Upper lobe of left lung (tissue), 6 donors: ENCODE data around the gene MTMR11. TPM values are rescaled to one million over a fixed set of nuclear protein-coding genes. Genes with fewer than 3 reads are reported as not detected.

ENCODE experiments used
- ATAC-seq, 2 donors: fragments of 200-7000 bp; cut with Tn5 transposase; one replicate each; pipeline ENCODE4 v1.9.1; 2022; ENCODE audit warnings: mild to moderate bottlenecking in 2 of 2, moderate library complexity in 2 of 2; ENCODE audit not compliant: low FRiP score in 2 of 2
- DNase-seq, 2 donors: peaks; one replicate each; pipeline ENCODE4 v3.0.0-alpha.2; 2019 to 2020
- H3K27ac ChIP-seq, 4 donors: fragments of 200-600 bp; sonication (generic); one replicate each; pipeline ENCODE4 v1.5.1; 2016 to 2019
- H3K27me3 ChIP-seq, 4 donors: fragments of 200-600 bp; sonication (generic); one replicate each; pipeline ENCODE4 v1.5.1; 2017 to 2019
- H3K36me3 ChIP-seq, 4 donors: fragments of 200-600 bp; sonication (generic); one replicate each; pipeline ENCODE4 v1.5.1; 2016 to 2019
- H3K4me1 ChIP-seq, 4 donors: fragments of 200-600 bp; sonication (generic); one replicate each; pipeline ENCODE4 v1.5.1; 2018 to 2019
- H3K4me3 ChIP-seq, 4 donors: fragments of 200-600 bp; sonication (generic); one replicate each; pipeline ENCODE4 v1.5.1; 2017 to 2019; ENCODE audit warnings: mild to moderate bottlenecking in 2 of 4, moderate library complexity in 1 of 4
- H3K9me3 ChIP-seq, 4 donors: fragments of 200-600 bp; sonication (generic); one replicate each; pipeline ENCODE4 v1.5.1; 2018 to 2019
- EP300 ChIP-seq, 4 donors: sonication (generic); formaldehyde crosslinking; IDR thresholded peaks; one replicate each; pipeline ENCODE4 v1.5.1; 2017; ENCODE audit warnings: antibody characterized with exemption in 4 of 4, control low read depth in 2 of 4
- POLR2A ChIP-seq, 4 donors: fragments of 450-650 bp; IDR thresholded peaks; one replicate each; pipeline ENCODE4 v1.5.1; 2016 to 2017; ENCODE audit warnings: antibody characterized with exemption in 4 of 4, mild to moderate bottlenecking in 2 of 4
- POLR2AphosphoS5 ChIP-seq, 2 donors: sonication (generic); formaldehyde crosslinking; IDR thresholded peaks; one replicate each; pipeline ENCODE4 v1.5.1; 2017; ENCODE audit warnings: antibody characterized with exemption in 2 of 2
- WGBS, 2 donors: methylation state at CpG; one replicate each; pipeline ENCODE4 v1.1.5; 2017 to 2018; 5-methylcytosine and 5-hydroxymethylcytosine counted together
- total RNA-seq, 6 donors: library from RNA; depleted of rRNA in 4 of 6; stranded (reverse); fragments of >200 nt in 4 of 6; gene quantifications; one replicate each; pipeline versions ENCODE4 v1.1.0 to v1.2.1, GENCODE V29; 2016 to 2021
- TF ChIP-seq, protein P1 (sequence below), 6 experiments: fragments of 450-650 bp in 4 of 6; fragments of 200-600 bp in 2 of 6; sonication (generic) in 2 of 6; IDR thresholded peaks; one replicate each; pipeline ENCODE4 v1.5.1; 2016 to 2019; ENCODE audit warnings: antibody characterized with exemption in 6 of 6
- donor health status: DM: no; HTN: no; CAD: no; lungs with moderate emphysema.
- donor health status: DM: no; HTN: yes; CAD: no; lungs with severe emphysema.

The MTMR11 gene
- total RNA-seq, 6 donors from 2014 or later = 5.9 to 19.9 (median 13.6) TPM

DNA sequence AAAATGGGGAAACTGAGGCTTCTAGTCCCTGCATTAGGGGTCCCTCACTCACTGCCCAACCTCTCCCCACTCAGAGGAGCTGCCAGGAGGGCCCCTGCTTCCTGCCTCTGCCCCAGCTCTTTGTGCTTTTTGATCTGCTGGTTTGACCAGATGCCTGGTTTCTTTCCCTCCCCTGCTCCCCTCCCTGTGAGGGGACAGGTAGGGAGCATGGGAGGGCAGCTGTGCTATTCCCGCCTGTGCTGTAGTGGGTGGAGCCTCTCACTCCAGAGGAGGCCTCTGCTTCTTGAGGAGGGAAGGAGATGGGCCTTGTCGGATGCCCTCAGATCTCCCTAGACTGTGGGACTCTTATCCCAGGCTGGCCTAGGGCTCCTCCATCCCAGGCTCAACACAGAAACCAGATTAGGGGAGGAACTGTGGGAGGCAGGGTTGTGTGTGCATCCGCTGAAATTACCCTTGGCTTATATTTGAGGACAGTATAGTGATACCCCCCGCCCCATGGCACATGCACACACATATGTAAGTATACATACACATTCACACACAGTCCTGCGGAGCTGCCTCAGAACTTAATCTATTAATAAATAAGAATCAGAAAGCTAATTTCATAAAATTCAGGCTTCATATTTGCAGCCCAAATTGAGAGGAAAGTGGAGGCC, 32.7 kb downstream of the MTMR11 start:
- H3K9me3 ChIP-seq = no peaks in the 10 kb centered on the region
- H3K27ac ChIP-seq = no peak overlapping the region
- DNase-seq = no peak
- H3K4me3 ChIP-seq = no peak overlapping the region
- 89 to 100% methylated on average over 4 to 5 of the region's 5 CpGs for WGBS, 2 donors
- TF ChIP-seq EP300 (IDR thresholded peaks at IDR 0.05) = no peak
- TF ChIP-seq, protein P1, sequence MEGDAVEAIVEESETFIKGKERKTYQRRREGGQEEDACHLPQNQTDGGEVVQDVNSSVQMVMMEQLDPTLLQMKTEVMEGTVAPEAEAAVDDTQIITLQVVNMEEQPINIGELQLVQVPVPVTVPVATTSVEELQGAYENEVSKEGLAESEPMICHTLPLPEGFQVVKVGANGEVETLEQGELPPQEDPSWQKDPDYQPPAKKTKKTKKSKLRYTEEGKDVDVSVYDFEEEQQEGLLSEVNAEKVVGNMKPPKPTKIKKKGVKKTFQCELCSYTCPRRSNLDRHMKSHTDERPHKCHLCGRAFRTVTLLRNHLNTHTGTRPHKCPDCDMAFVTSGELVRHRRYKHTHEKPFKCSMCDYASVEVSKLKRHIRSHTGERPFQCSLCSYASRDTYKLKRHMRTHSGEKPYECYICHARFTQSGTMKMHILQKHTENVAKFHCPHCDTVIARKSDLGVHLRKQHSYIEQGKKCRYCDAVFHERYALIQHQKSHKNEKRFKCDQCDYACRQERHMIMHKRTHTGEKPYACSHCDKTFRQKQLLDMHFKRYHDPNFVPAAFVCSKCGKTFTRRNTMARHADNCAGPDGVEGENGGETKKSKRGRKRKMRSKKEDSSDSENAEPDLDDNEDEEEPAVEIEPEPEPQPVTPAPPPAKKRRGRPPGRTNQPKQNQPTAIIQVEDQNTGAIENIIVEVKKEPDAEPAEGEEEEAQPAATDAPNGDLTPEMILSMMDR (IDR thresholded peaks at IDR 0.05) = no peak
- no peak for TF ChIP-seq POLR2A (IDR thresholded peaks at IDR 0.05)
- TF ChIP-seq POLR2AphosphoS5 (IDR thresholded peaks at IDR 0.05) = no peak
- no peak for ATAC-seq
- H3K36me3 ChIP-seq = no peaks in the 10 kb centered on the region
- H3K27me3 ChIP-seq = no peaks in the 10 kb centered on the region
- peaks cover 5 to 12% (median 10%) of the 10 kb centered on the region in 4 donors for H3K4me1 ChIP-seq

GRCh38 chr1:149899460-149900284, 37.0 kb downstream of the MTMR11 start, which contains the start of gene BOLA1:
Gene BOLA1 (plus strand): TSS chr1:149899568. CDS start chr1:149900060, 492 bp downstream.
- DNase-seq (peak; percentile 89 to 96), ATAC-seq (peak; percentile 97 to 100)
- Histone ChIP-seq H3K4me1 (peaks cover 5 to 12% (median 10%) of the 10 kb centered on the region in 4 donors), H3K36me3 (no peaks in the 10 kb centered on the region), H3K9me3 (no peaks in the 10 kb centered on the region), H3K4me3 (peak within 1 kb of the TSS; percentile 35 to 64 (median 55)), H3K27me3 (no peaks in the 10 kb centered on the region), H3K27ac (peak within 1 kb of the TSS; percentile 86 to 91 (median 88))
- TF ChIP-seq, protein P1 (IDR thresholded peaks at IDR 0.05) = peak in 1 of 6 experiments; percentile 10
- TF ChIP-seq POLR2AphosphoS5 (IDR thresholded peaks at IDR 0.05) = peak; percentile 83 to 95
- peak in 3 of 4 donors; percentile 78 to 86 (median 84) for TF ChIP-seq POLR2A (IDR thresholded peaks at IDR 0.05)
- no peak for TF ChIP-seq EP300 (IDR thresholded peaks at IDR 0.05)
- 0 to 8% methylated on average over 1 to 52 of the region's 65 CpGs for WGBS, 2 donors

GRCh38 chr1:149896575-149896974, 40.1 kb downstream of the MTMR11 start:
- peaks cover 5 to 12% (median 10%) of the 10 kb centered on the region in 4 donors for H3K4me1 ChIP-seq
- TF ChIP-seq POLR2A (IDR thresholded peaks at IDR 0.05) (no peak), POLR2AphosphoS5 (IDR thresholded peaks at IDR 0.05) (no peak), EP300 (IDR thresholded peaks at IDR 0.05) (no peak)
- TF ChIP-seq, protein P1 (IDR thresholded peaks at IDR 0.05) = no peak
- no peak overlapping the region for H3K4me3 ChIP-seq
- 94 to 98% methylated on average over 4 of the region's 4 CpGs for WGBS, 2 donors
- H3K9me3 ChIP-seq = no peaks in the 10 kb centered on the region
- ATAC-seq = no peak
- no peak overlapping the region for H3K27ac ChIP-seq
- no peak for DNase-seq
- H3K36me3 ChIP-seq = no peaks in the 10 kb centered on the region
- no peaks in the 10 kb centered on the region for H3K27me3 ChIP-seq

DNA sequence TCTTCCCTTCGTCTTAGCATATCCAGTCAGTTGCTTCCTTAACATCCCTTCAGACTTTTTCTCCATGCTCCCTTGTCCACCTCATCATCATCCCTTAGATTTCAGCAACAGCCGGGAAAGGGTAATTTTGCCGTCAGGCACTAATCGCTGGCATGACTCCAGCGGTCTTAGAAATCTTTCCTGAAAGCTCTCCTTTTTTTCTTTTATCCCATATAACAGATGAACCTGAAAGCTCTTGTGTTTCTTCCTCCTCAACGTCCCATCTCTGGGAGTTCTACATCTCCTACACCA, 47.7 kb downstream of the MTMR11 start:
- ATAC-seq (no peak), DNase-seq (no peak)
- peak overlapping the region; percentile 99 to 100 (median 100) for H3K27ac ChIP-seq
- no peak for TF ChIP-seq POLR2AphosphoS5 (IDR thresholded peaks at IDR 0.05)
- TF ChIP-seq, protein P1 (IDR thresholded peaks at IDR 0.05) = no peak
- no peak for TF ChIP-seq EP300 (IDR thresholded peaks at IDR 0.05)
- TF ChIP-seq POLR2A (IDR thresholded peaks at IDR 0.05) = no peak
- H3K4me3 ChIP-seq = peak overlapping the region in 3 of 4 donors; percentile 54 to 67 (median 61)
- no peaks in the 10 kb centered on the region for H3K27me3 ChIP-seq
- H3K9me3 ChIP-seq = no peaks in the 10 kb centered on the region
- peaks cover 12 to 19% (median 15%) of the 10 kb centered on the region in 4 donors for H3K4me1 ChIP-seq
- no peaks in the 10 kb centered on the region for H3K36me3 ChIP-seq
- WGBS, 2 donors = 20 to 42% methylated on average over 6 of the region's 6 CpGs
